Nephron progenitor cell (in vitro differentiated cells): ENCODE data around the gene ACADL.

ENCODE experiments used
- DNase-seq: peaks from one replicate; pipeline ENCODE4 v3.0.0; 2021
- H3K27ac Mint-ChIP-seq: 2 replicates; pipeline ENCODE4 v1.8.0; 2021; ENCODE audit warnings: mild to moderate bottlenecking, moderate library complexity, mixed read lengths
- H3K27me3 Mint-ChIP-seq: 2 replicates; pipeline ENCODE4 v1.8.0; 2021; ENCODE audit warnings: mild to moderate bottlenecking, low read depth, mixed read lengths; ENCODE audit not compliant: poor library complexity
- H3K36me3 Mint-ChIP-seq: 2 replicates; pipeline ENCODE4 v1.8.0; 2021; ENCODE audit warnings: low read depth, mixed read lengths
- H3K4me1 Mint-ChIP-seq: 2 replicates; pipeline ENCODE4 v1.8.0; 2021; ENCODE audit warnings: mixed read lengths
- H3K4me3 Mint-ChIP-seq: 2 replicates; pipeline ENCODE4 v1.8.0; 2021; ENCODE audit warnings: mild to moderate bottlenecking, moderate library complexity, mixed read lengths
- H3K9me3 Mint-ChIP-seq: 2 replicates; pipeline ENCODE4 v1.8.0; 2021; ENCODE audit warnings: mild to moderate bottlenecking, moderate library complexity, mixed read lengths
- TF ChIP-seq, protein P1 (sequence below): fragments of 200-600 bp; sonication (generic); IDR thresholded peaks from 2 replicates; pipeline ENCODE4 v1.5.0; 2021; ENCODE audit warnings: antibody characterized with exemption

The ACADL gene

DNA sequence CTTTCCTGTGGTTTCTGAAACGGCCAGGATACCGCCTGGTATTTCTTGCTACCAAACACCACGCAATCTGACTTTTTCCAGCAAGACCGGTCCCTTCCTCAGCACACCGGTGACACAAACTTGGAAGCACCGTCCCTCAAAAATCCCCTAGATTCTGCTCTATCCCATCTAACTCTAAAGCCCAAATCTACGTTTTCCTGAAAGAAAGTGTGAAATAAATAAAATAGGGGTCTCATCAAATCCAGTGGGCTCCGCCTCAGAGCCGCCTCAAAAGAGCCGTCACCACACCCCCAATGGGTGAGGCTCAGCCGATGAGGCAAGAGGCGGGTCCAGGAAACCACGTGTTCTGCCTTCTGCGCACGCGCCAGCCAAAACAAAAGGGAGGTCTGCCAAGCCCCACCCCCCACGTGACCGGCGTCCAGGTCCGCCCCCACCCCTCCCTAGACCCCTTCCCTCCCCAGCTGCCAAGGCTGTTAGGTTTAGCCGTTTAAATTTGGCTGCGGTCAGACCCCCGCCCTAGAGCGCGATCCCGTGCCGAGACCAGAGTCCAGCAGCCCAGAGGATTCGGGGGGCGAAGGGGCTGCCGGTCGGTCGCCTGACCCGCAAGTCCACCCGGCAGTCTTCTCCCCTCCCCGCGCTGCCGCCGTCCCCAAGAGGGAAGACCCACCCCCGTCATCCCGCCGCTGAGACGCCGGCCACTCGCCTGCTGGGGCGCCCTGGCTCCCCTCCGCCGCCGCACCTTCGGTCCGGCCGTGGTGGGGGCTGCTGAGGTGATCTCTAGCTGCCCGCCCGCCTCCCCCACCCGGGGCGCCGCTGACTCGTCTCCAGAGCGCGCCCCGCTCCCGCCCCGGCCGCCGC is 54.6 kb downstream of the ACADL start:
- Mint-ChIP-seq H3K4me3 (peak overlapping the region; percentile 99), H3K27me3 (no peaks in the 10 kb centered on the region), H3K4me1 (peaks cover 38% of the 10 kb centered on the region), H3K36me3 (no peaks in the 10 kb centered on the region), H3K27ac (peak overlapping the region; percentile 100), H3K9me3 (no peaks in the 10 kb centered on the region)
- TF ChIP-seq, protein P1, sequence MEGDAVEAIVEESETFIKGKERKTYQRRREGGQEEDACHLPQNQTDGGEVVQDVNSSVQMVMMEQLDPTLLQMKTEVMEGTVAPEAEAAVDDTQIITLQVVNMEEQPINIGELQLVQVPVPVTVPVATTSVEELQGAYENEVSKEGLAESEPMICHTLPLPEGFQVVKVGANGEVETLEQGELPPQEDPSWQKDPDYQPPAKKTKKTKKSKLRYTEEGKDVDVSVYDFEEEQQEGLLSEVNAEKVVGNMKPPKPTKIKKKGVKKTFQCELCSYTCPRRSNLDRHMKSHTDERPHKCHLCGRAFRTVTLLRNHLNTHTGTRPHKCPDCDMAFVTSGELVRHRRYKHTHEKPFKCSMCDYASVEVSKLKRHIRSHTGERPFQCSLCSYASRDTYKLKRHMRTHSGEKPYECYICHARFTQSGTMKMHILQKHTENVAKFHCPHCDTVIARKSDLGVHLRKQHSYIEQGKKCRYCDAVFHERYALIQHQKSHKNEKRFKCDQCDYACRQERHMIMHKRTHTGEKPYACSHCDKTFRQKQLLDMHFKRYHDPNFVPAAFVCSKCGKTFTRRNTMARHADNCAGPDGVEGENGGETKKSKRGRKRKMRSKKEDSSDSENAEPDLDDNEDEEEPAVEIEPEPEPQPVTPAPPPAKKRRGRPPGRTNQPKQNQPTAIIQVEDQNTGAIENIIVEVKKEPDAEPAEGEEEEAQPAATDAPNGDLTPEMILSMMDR = no peak
- DNase-seq = peak; percentile 98

DNA sequence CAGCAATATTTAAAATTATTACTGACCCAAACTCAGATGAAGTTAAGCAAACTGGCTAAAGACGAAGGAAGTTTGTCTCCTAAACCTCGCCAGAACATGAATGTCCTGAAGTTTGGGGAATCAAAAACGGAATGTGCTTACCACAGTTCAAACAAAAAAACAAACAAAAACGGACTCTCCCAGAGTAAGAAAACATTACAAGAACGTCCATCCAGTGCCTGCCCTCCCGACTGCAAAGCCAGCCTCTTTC is 55.1 kb downstream of the ACADL start:
- Mint-ChIP-seq H3K9me3 (no peaks in the 10 kb centered on the region), H3K4me3 (peak overlapping the region; percentile 99), H3K27me3 (no peaks in the 10 kb centered on the region), H3K4me1 (peaks cover 38% of the 10 kb centered on the region), H3K27ac (peak overlapping the region; percentile 100), H3K36me3 (no peaks in the 10 kb centered on the region)
- TF ChIP-seq, protein P1 = no peak
- DNase-seq = no peak

DNA sequence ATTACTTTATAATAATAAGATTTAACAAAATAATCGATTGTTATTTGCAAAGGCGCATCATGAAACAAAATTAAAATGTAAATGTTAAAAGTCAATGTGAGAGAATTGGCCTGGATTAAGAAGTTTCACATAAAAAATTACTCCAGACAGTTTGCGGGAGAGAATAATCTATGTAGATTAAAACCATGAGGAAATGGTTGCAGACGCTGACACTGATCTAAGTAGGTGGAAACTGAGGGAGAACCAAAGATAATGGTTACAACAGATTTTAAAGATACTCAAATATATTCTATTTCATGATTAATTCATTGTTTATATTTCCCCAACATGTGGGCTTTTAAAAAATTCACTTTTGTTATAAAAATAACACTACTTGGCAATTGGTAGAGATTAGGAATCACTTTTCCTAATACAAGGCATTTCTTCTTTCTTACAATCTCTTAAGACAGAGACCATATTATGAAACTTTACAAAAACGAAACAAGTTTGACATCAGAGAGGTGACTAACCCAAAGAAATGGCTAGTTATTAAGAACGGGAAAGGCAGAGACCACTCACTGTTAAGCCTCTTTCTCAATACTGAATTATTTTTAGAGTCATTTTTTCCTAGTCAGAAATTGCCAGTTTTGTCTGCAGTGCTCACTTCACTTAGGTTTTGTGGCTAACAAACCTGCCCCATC is 55.6 kb downstream of the ACADL start:
- TF ChIP-seq, protein P1 = no peak
- no peak for DNase-seq
- Mint-ChIP-seq H3K4me1 (peaks cover 38% of the 10 kb centered on the region), H3K27ac (peak overlapping the region; percentile 100), H3K9me3 (no peaks in the 10 kb centered on the region), H3K4me3 (peak overlapping the region; percentile 99), H3K36me3 (no peaks in the 10 kb centered on the region), H3K27me3 (no peaks in the 10 kb centered on the region)

DNA sequence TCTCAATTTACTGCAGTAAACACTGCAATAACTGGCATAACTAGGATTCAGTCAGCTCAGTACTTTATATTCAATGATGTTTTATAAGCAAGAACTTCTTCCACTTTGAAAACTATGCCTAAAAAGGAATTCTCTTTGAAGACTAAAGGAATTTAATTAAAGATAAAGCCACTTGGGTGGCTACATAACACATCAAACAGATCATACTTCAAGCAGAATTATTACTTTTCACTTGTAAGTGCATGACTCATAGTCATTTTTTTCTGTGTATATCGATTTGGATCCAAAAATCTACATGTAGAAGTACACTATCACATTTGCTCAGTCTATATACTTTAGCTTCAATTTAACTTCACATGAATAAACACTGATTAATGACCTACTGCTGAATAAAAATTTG is 58.0 kb downstream of the ACADL start:
- H3K36me3 Mint-ChIP-seq = peaks cover 6% of the 10 kb centered on the region
- TF ChIP-seq, protein P1 = no peak
- no peak overlapping the region for H3K27ac Mint-ChIP-seq
- no peak for DNase-seq
- H3K4me1 Mint-ChIP-seq = peaks cover 30% of the 10 kb centered on the region
- H3K4me3 Mint-ChIP-seq = no peak overlapping the region
- H3K9me3 Mint-ChIP-seq = no peaks in the 10 kb centered on the region
- no peaks in the 10 kb centered on the region for H3K27me3 Mint-ChIP-seq

DNA sequence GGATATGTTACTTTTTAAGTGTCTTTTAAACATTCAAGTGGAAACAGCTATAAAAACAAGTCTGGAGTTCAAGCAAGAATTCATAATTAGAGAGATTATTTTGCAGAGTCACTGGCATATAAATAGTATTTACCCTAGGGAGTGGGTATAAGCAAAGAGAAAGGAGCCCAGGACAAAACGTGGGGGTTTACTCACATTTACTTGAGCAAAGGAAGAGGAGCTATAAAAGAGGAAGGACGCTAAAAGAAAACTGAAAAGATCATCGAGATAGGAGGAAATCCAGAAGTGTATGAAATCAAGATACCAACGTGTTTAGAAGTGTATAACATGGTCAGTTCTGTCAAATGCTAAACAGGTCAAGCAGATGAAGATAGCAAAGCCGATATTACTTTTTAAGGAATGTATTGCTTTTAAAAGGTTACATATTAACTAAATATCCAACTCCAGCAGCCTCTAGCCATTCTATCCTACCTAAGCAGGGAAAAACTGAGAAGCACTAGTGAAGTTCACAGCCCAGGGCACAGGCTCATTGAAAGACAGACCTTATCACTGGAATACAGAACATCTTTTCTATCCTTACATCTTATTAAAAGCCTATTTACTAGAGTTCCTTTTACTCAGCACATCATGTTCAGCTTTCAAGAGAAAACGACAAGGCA is 62.7 kb downstream of the ACADL start:
- Mint-ChIP-seq H3K27me3 (no peaks in the 10 kb centered on the region), H3K4me1 (no peaks in the 10 kb centered on the region), H3K9me3 (peaks cover 4% of the 10 kb centered on the region), H3K27ac (no peak overlapping the region), H3K4me3 (no peak overlapping the region), H3K36me3 (peaks cover 16% of the 10 kb centered on the region)
- DNase-seq = no peak
- TF ChIP-seq, protein P1 = no peak
